Right lobe of liver (tissue), 6 donors: ENCODE results near the gene GALNT2. TPM values are rescaled to one million over a fixed set of nuclear protein-coding genes. Genes with fewer than 3 reads are reported as not detected.

Experiments used
- ATAC-seq, 4 donors: fragments of 200-7000 bp; cut with Tn5 transposase; one replicate each; pipeline ENCODE4 v1.9.1; 2020; ENCODE audit warnings: mild to moderate bottlenecking in 4 of 4, moderate library complexity in 4 of 4
- DNase-seq, 3 donors: peaks; one replicate each; pipeline ENCODE4 v3.0.0-alpha.2; 2020
- H3K27ac ChIP-seq, 3 donors: fragments of 200-600 bp; one replicate each; pipeline ENCODE4 v1.8.0; 2022
- H3K27me3 ChIP-seq, 2 donors: fragments of 200-600 bp; one replicate each; pipeline ENCODE4 v1.8.0; 2022
- H3K36me3 ChIP-seq, 4 donors: fragments of 200-600 bp; sonication (generic) in 1 of 4; one replicate each; pipeline versions ENCODE4 v1.5.1 to v1.8.0; 2017 to 2022; ENCODE audit warnings: control low read depth in 1 of 4
- H3K4me1 ChIP-seq, 4 donors: fragments of 200-600 bp; sonication (generic) in 1 of 4; one replicate each; pipeline versions ENCODE4 v1.5.1 to v1.8.0; 2017 to 2022; ENCODE audit warnings: control low read depth in 1 of 4
- H3K4me3 ChIP-seq, 3 donors: fragments of 200-600 bp; one replicate each; pipeline ENCODE4 v1.8.0; 2022
- H3K9me3 ChIP-seq, 4 donors: fragments of 200-600 bp; sonication (generic) in 1 of 4; one replicate each; pipeline versions ENCODE4 v1.5.1 to v1.8.0; 2017 to 2022; ENCODE audit warnings: control low read depth in 1 of 4
- CTCF ChIP-seq, 4 donors: fragments of 200-600 bp in 3 of 4; fragments of 450-650 bp in 1 of 4; IDR thresholded peaks; one replicate each; pipeline versions ENCODE4 v1.5.1 to v1.8.0; 2016 to 2022; ENCODE audit warnings: antibody characterized with exemption in 4 of 4, mild to moderate bottlenecking in 2 of 4
- POLR2A ChIP-seq: fragments of 450-650 bp; IDR thresholded peaks from one replicate; pipeline ENCODE4 v1.6.1; 2017; ENCODE audit warnings: antibody characterized with exemption, mild to moderate bottlenecking
- WGBS: methylation state at CpG from one replicate; pipeline ENCODE4 v1.1.6; 2018; ENCODE audit warnings: low coverage, low lambda C conversion rate; ENCODE audit not compliant: insufficient coverage; ENCODE audit errors: missing lambda C conversion rate; 5-methylcytosine and 5-hydroxymethylcytosine counted together
- intact Hi-C, 2 donors: fragments of 100-400 bp; cut with DNase I; formaldehyde crosslinking; loops; one replicate each; pipeline versions ENCODE4 v1.11.2 to v1.14.1; 2022
- total RNA-seq, 6 experiments: library from RNA; depleted of rRNA in 2 of 6; stranded (reverse); fragments of >200 nt in 2 of 6; fragmentation: NEBNext Ultra II Directional in 3 of 6; extraction: Animal tissue kit (Norgen Biotek cat#: 25700) in 3 of 6; gene quantifications; one replicate each; pipeline versions ENCODE4 v1.1.0 to v1.2.4, GENCODE V29; 2016 to 2023
- donor health status: DM: no; HTN: yes; CAD: no.
- donor health status: DM: no; HTN: no; CAD: no.
- donor health status: DM: no; HTN: no; CAD: no.
- donor health status: DM: no; HTN: yes; CAD: no.
- donor health status: DM: no; HTN: yes; CAD: no.

The GALNT2 gene
- total RNA-seq, 6 experiments from 2014 or later, result 58.0 to 152 (median 131) TPM

- intact Hi-C loops, result no loop called here
- H3K36me3 ChIP-seq, result no peaks in the 10 kb centered on the region
- ATAC-seq, result no peak
Observed at GRCh38 chr1:230099465-230099864, 32.4 kb downstream of the GALNT2 start.

DNA sequence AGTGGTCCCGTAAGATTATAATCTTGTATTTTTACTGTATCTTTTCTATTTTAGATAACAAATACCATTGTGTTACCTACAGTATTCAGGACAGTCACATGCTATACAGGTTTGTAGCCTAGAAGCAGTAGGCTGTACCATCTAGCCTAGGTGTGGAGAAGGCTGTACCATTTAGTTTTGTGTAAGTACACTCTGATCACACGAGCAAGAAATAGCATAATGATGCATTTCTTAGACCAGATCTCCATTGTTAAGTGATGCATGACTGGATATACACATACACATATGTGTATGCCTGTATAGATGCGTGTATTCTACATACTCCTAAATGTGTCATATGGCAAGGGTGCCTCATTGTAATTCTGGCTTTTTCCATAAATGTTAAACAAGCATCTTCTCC is 33.9 kb downstream of the GALNT2 start:
- Histone ChIP-seq H3K4me1 (peaks cover 0 to 32% (median 16%) of the 10 kb centered on the region in 4 donors), H3K27me3 (no peaks in the 10 kb centered on the region), H3K9me3 (no peaks in the 10 kb centered on the region), H3K36me3 (no peaks in the 10 kb centered on the region), H3K4me3 (no peak overlapping the region), H3K27ac (no peak overlapping the region)
- no peak for TF ChIP-seq CTCF (IDR thresholded peaks at IDR 0.05)
- no peak for TF ChIP-seq POLR2A
- intact Hi-C loops, result loop anchor here in 1 of 2 donors (10.0 kb wide), 1 partner anchor 54 kb away; no protein-coding TSS in a partner anchor
- DNase-seq (no peak), ATAC-seq (no peak)
- 94% methylated on average over 3 of the region's 3 CpGs for WGBS

More at GRCh38 chr1:230099465-230099864, 32.4 kb downstream of the GALNT2 start:
- Histone ChIP-seq H3K27me3 (no peaks in the 10 kb centered on the region), H3K9me3 (no peaks in the 10 kb centered on the region), H3K4me3 (no peak overlapping the region), H3K4me1 (peaks cover 0 to 17% (median 10%) of the 10 kb centered on the region in 4 donors), H3K27ac (no peak overlapping the region)
- no peak for TF ChIP-seq CTCF (IDR thresholded peaks at IDR 0.05)
- TF ChIP-seq POLR2A, result no peak
- no peak for DNase-seq
- whole genome bisulfite sequencing, result no CpG with 5 or more reads among the region's 1 CpG

- DNase-seq (no peak), ATAC-seq (no peak)
- 56% methylated on average over 2 of the region's 2 CpGs for WGBS
- Histone ChIP-seq H3K4me3 (no peak overlapping the region), H3K9me3 (no peaks in the 10 kb centered on the region), H3K4me1 (peaks cover 0 to 38% (median 19%) of the 10 kb centered on the region in 4 donors), H3K27me3 (no peaks in the 10 kb centered on the region), H3K36me3 (no peaks in the 10 kb centered on the region), H3K27ac (no peak overlapping the region)
- TF ChIP-seq CTCF (IDR thresholded peaks at IDR 0.05) (no peak), POLR2A (no peak)
- intact Hi-C loops, result loop anchor here in 1 of 2 donors (10.0 kb wide), 1 partner anchor 53 kb away; no protein-coding TSS in a partner anchor
Observed at GRCh38 chr1:230101556-230101955, 34.5 kb downstream of the GALNT2 start.

DNA sequence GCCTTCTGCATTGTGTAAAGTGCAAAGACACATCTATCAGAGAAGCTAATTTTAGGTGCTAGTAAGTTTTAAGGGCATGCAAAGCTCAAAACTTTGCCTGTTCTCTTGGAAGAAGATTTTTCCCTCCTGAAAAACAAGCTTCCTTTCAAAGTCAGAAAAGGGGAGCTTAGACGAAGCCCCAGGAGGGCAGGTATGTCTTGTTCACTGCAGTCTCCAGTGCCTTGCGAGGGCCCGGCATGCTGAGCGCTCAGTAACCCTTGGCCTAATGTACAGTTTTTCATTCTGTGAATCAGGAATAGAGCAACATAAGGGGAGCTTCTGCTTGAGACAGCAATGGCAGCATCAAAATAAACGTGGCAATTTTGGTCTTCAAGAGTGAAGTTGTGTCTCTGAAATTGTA is 35.0 kb downstream of the GALNT2 start:
- intact Hi-C loops, result loop anchor here in 1 of 2 donors (10.0 kb wide), 1 partner anchor 53 kb away; no protein-coding TSS in a partner anchor
- DNase-seq, result no peak
- Histone ChIP-seq H3K4me3 (no peak overlapping the region), H3K36me3 (no peaks in the 10 kb centered on the region), H3K27me3 (no peaks in the 10 kb centered on the region), H3K4me1 (peaks cover 0 to 43% (median 22%) of the 10 kb centered on the region in 4 donors), H3K9me3 (no peaks in the 10 kb centered on the region), H3K27ac (no peak overlapping the region)
- no peak for ATAC-seq
- 66% methylated on average over 2 of the region's 5 CpGs for WGBS
- TF ChIP-seq POLR2A (no peak), CTCF (IDR thresholded peaks at IDR 0.05) (no peak)
